Osteocyte (in vitro differentiated cells): Measurements from ENCODE around the gene LRRC2. TPM values are rescaled to one million over a fixed set of nuclear protein-coding genes. Genes with fewer than 3 reads are reported as not detected.

Experiments used
- DNase-seq: peaks from one replicate; pipeline ENCODE4 v3.0.0; 2021; ENCODE audit warnings: mixed read lengths; ENCODE audit not compliant: unreplicated experiment; ENCODE audit errors: extremely low spot score
- H3K27ac Mint-ChIP-seq: one replicate; pipeline ENCODE4 v1.8.0; 2021; ENCODE audit warnings: mild to moderate bottlenecking, mixed read lengths; ENCODE audit not compliant: unreplicated experiment
- H3K27me3 Mint-ChIP-seq: one replicate; pipeline ENCODE4 v1.8.0; 2021; ENCODE audit warnings: mixed read lengths; ENCODE audit not compliant: unreplicated experiment
- H3K36me3 Mint-ChIP-seq: one replicate; pipeline ENCODE4 v1.8.0; 2021; ENCODE audit warnings: mixed read lengths; ENCODE audit not compliant: unreplicated experiment
- H3K4me1 Mint-ChIP-seq: one replicate; pipeline ENCODE4 v1.8.0; 2021; ENCODE audit warnings: mixed read lengths; ENCODE audit not compliant: unreplicated experiment
- H3K4me3 Mint-ChIP-seq: one replicate; pipeline ENCODE4 v1.8.0; 2021; ENCODE audit warnings: mild to moderate bottlenecking, moderate library complexity, mixed read lengths; ENCODE audit not compliant: unreplicated experiment
- H3K9me3 Mint-ChIP-seq: one replicate; pipeline ENCODE4 v1.8.0; 2021; ENCODE audit warnings: mixed read lengths; ENCODE audit not compliant: unreplicated experiment
- total RNA-seq: library from RNA; stranded (reverse); gene quantifications from 2 replicates; pipeline ENCODE4 v1.2.1, GENCODE V29; 2021
- TF ChIP-seq, protein P1 (sequence below): fragments of 200-600 bp; sonication (generic); IDR thresholded peaks from 2 replicates; pipeline ENCODE4 v1.5.0; 2021; ENCODE audit warnings: antibody characterized with exemption, mild to moderate bottlenecking, moderate library complexity

LRRC2 gene
- total RNA-seq, 1 donor from 2014 or later, result 1.5 TPM

DNA sequence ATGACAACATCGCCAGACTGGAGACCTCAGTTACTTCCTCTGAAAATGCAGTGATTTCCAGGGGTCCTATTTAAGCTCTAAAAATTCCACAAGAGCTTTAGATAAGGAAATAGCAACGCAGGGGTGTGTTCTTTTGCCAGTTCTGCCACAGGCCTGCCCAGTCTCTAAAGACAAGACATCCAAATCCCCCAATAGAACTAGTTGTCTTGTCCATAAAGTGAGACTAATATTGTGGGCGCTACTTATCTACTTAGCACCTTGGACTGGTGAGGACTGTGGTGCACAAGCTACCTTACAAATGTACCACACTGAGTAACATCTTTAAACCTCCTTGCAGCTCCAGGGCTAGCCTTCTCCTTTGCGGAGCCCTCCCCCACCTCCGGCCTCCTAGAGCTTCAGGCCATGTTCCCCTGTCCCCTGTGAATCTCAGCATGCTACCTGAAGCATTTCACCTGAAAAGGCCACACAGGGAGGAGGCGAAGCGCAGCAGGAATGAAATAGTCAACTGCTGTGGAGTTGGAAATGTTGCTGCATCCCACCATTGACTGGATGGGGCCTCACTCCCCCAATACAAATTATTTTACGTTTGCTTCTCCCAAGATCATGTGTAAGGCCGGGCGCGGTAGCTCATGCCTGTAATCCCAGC lies 9.6 kb upstream of the LRRC2 start:
- no peak overlapping the region for H3K4me3 Mint-ChIP-seq
- DNase-seq, result peak; percentile 36
- H3K27ac Mint-ChIP-seq, result no peak overlapping the region
- H3K36me3 Mint-ChIP-seq, result no peaks in the 10 kb centered on the region
- no peaks in the 10 kb centered on the region for H3K9me3 Mint-ChIP-seq
- TF ChIP-seq, protein P1, sequence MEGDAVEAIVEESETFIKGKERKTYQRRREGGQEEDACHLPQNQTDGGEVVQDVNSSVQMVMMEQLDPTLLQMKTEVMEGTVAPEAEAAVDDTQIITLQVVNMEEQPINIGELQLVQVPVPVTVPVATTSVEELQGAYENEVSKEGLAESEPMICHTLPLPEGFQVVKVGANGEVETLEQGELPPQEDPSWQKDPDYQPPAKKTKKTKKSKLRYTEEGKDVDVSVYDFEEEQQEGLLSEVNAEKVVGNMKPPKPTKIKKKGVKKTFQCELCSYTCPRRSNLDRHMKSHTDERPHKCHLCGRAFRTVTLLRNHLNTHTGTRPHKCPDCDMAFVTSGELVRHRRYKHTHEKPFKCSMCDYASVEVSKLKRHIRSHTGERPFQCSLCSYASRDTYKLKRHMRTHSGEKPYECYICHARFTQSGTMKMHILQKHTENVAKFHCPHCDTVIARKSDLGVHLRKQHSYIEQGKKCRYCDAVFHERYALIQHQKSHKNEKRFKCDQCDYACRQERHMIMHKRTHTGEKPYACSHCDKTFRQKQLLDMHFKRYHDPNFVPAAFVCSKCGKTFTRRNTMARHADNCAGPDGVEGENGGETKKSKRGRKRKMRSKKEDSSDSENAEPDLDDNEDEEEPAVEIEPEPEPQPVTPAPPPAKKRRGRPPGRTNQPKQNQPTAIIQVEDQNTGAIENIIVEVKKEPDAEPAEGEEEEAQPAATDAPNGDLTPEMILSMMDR, result no peak
- H3K27me3 Mint-ChIP-seq, result peaks cover 26% of the 10 kb centered on the region
- peaks cover 10% of the 10 kb centered on the region for H3K4me1 Mint-ChIP-seq

DNA sequence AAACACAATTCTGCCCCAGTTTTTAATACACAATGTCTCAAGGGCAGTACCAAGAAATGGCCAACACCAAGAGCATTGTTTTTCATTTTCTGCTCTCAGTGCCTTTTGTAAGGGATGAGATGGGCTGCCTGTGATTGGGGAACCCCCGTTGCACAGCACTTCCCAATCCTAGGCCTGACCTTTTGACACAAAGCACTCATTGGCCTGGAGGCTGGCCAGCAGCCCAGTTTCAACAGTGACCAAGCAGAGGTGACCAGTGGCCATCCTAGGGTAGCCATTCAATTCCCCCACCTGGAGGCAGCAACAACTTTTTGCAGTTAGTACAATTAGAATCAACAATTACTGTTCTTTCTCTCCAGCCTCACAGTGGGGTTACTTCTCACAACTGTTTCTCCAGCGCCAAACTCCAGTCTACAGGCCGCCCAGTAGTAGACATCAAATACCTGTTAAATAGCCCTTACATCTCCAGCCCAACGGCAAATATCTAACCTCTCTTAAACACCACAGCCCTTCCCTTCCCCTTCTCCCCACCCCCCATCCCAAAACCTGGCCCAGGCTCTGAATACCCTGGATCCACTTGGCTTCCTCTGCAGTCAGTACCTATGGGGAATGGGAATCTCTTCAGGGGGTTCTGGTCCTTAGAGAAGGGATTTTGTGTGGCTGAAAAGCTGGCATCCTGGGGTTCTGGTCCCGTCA lies 8.9 kb upstream of the LRRC2 start:
- Mint-ChIP-seq H3K36me3 (no peaks in the 10 kb centered on the region), H3K27me3 (peaks cover 19% of the 10 kb centered on the region), H3K4me3 (no peak overlapping the region), H3K9me3 (no peaks in the 10 kb centered on the region), H3K4me1 (peaks cover 10% of the 10 kb centered on the region), H3K27ac (no peak overlapping the region)
- TF ChIP-seq, protein P1, result no peak
- peak; percentile 48 for DNase-seq

DNA sequence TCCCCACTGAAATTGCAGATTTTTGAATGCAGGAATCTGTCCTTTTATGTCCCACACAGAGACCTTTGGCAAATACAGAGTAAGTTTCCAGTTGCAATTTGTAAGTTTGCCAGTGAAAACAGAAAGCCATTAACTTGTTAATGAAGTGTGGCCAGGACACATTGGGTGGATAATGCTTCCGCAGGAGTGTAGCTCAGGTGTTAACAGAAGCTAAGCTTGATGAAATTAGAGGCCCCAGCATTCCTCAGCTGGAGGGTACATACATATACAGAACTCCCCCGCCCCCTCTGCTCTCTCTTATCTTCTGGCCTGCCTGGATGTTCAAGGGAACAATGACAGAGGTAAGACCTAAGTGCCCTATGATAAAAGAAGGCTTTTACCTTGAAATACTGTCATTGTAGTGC lies 8.1 kb upstream of the LRRC2 start:
- peak; percentile 38 for DNase-seq
- Mint-ChIP-seq H3K9me3 (no peaks in the 10 kb centered on the region), H3K27ac (no peak overlapping the region), H3K4me3 (no peak overlapping the region), H3K36me3 (peaks cover 1% of the 10 kb centered on the region), H3K27me3 (peaks cover 11% of the 10 kb centered on the region), H3K4me1 (peaks cover 10% of the 10 kb centered on the region)
- TF ChIP-seq, protein P1, result no peak

DNA sequence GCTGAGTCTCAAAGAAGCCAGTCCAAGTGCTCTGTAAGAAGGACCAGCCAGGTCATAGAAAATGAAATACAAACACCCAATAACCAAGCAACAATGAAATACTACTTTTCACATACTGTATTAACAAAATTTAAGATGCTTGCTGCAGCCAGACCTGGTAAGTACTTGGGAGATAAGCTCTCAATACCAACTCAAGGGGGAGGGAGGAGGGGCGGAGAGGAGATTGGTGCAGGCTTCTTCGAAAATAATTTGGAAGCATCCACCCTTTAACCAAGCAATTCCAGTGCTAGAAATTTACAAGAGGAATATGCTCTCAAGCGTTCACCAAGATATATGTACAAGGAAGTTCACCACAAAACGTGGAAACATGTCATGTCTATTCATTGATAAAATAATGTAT lies 7.6 kb upstream of the LRRC2 start:
- peaks cover 1% of the 10 kb centered on the region for H3K36me3 Mint-ChIP-seq
- H3K9me3 Mint-ChIP-seq, result no peaks in the 10 kb centered on the region
- peaks cover 10% of the 10 kb centered on the region for H3K4me1 Mint-ChIP-seq
- DNase-seq, result no peak
- H3K27ac Mint-ChIP-seq, result no peak overlapping the region
- H3K27me3 Mint-ChIP-seq, result peaks cover 11% of the 10 kb centered on the region
- TF ChIP-seq, protein P1, result no peak
- no peak overlapping the region for H3K4me3 Mint-ChIP-seq

DNA sequence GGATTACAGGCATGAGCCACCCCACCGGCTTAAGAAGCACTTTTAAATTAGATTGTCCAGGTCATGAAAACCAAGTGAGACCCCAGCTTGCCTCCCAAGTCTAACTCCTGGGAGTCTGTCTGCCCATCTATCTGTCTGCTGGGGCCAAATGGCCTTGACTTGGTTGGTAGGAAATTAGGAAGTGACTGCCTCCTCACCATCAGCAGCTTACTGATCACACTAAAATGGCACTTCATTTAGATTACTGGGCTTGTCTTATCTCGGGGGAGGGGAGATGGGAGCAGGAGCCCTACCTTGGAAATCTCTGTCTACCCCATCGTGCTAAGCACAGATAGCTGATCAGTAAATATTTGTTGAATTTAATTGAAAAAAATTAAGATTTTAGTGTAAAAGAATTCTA lies 5.6 kb upstream of the LRRC2 start:
- no peaks in the 10 kb centered on the region for H3K9me3 Mint-ChIP-seq
- H3K4me1 Mint-ChIP-seq, result no peaks in the 10 kb centered on the region
- TF ChIP-seq, protein P1, result no peak
- DNase-seq, result peak; percentile 38
- no peak overlapping the region for H3K27ac Mint-ChIP-seq
- peaks cover 1% of the 10 kb centered on the region for H3K36me3 Mint-ChIP-seq
- no peak overlapping the region for H3K4me3 Mint-ChIP-seq
- peaks cover 3% of the 10 kb centered on the region for H3K27me3 Mint-ChIP-seq
